22Rv1 (cell line): ENCODE measurements around the gene CABCOCO1.

Source experiments
- ZFX ChIP-seq: fragments of 450-650 bp; IDR thresholded peaks from 2 replicates; pipeline ENCODE4 v1.6.1; 2017; ENCODE audit warnings: antibody characterized with exemption, borderline replicate concordance
- TF ChIP-seq, protein P1 (sequence below): fragments of 450-650 bp; IDR thresholded peaks from 2 replicates; pipeline ENCODE4 v1.5.1; 2017; ENCODE audit warnings: mild to moderate bottlenecking

DNA sequence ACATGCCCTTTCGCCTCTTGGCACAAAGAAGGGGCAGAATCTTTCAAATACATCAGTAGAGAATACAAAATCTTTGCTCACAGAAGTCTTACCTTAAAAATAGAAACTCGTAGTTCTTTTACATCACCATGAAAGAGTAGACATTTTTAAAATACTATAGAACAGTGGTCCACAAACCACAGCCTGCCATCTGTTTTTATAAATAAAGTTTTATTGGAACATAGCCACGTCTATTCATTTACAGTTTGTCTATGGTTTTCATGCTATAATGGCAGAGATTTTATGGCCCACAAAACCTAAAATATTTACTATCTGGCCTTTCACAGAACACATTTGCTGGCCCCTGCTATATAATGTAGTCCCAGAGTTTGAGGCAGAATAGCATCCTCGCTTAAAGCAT lies 46.1 kb upstream of the CABCOCO1 start:
- TF ChIP-seq, protein P1, sequence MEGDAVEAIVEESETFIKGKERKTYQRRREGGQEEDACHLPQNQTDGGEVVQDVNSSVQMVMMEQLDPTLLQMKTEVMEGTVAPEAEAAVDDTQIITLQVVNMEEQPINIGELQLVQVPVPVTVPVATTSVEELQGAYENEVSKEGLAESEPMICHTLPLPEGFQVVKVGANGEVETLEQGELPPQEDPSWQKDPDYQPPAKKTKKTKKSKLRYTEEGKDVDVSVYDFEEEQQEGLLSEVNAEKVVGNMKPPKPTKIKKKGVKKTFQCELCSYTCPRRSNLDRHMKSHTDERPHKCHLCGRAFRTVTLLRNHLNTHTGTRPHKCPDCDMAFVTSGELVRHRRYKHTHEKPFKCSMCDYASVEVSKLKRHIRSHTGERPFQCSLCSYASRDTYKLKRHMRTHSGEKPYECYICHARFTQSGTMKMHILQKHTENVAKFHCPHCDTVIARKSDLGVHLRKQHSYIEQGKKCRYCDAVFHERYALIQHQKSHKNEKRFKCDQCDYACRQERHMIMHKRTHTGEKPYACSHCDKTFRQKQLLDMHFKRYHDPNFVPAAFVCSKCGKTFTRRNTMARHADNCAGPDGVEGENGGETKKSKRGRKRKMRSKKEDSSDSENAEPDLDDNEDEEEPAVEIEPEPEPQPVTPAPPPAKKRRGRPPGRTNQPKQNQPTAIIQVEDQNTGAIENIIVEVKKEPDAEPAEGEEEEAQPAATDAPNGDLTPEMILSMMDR: no peak
- TF ChIP-seq ZFX: no peak
